NCI-H2196 treated with DMSO at 0.1 percent for 48 hours (cell line): ENCODE measurements around the gene RAB36.
A peak's percentile ranks its signal among the peaks of the same experiment; 100 is the strongest.

Experiments
- DNase-seq: peaks from one replicate; lab custom pipeline; 2025; ENCODE audit not compliant: unreplicated experiment; lab: John Stamatoyannopoulos, UW

The RAB36 gene

DNA sequence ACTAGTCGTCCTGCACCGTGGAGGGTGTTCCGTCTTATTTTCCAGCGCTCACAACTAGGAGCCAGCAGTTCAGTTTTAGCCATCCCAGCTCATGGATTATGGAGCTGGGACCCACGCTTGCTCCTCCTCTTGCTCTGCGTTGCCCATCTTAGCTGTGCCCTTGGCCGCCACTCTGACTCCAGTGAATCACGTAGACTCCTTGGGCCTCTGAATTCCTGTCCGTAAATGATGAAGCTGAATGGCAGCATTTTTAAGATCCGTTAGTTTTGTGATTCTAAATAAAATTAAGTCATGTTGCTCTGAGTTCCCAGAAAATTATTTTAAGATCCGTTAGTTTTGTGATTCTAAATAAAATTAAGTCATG is 58.8 kb downstream of the RAB36 start:
- no peak for DNase-seq

DNA sequence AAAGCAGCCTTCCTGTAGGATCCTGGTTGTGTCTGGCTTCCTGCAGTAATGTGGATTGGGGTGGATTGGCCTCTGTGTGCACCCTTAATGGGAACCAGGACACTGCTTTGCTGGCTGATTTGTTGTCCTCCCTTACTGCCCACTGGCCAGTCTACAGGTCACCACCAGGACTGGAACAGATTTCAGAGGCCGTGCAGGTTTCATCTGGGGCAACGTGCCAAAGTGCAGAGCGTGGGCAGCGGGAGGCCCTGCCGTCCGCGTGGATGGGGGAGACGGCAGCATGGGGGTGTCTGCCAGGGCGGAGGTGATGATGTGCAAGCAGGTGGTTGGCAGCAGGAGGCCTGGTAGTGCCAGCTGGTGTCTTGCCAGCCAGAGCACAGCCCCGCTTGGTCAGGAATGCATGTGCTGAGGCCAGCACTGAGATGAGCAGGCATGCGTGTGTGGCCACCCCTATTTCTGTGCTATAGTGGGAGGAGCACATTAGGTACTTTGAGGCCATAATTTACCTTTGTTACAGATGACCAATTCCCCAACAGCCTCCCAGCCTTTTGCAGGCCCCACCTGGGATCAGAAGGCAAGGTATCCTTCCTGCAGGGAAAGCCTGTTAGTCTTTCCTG is 59.4 kb downstream of the RAB36 start:
- DNase-seq, result peak; percentile 60

DNA sequence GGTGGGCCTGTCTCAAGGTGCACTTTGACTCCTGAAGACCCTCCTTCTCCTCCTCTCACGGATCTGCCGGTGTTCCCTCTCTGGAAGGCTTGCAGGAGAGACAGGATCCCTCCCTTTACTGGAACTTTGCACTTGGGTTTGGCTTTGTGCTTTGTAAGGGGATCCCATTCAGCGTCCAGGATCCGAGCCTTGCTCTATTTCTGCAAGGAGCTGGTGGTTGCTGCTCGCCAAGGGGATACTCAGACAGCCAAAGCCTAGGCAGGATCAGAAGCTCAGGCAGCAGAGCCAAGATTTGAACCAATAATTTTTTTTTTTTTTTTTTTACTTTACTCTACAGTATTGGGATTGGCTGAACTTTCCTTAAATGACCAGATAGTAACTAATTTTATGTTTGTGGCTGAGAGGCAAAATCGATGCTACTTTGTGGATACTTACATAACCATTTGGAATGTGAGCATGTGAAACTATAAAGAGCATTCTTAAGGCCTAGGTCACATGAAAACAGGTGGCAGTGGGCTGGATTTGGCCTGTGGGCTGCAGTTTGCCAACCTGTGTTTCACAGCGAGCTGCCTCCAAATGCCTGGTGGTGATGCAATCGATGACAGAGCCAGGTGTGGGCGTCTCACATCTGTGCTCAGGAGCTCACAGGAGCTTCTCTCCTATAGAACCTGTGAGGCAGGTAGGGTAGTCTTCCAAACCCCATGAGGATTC is 60.2 kb downstream of the RAB36 start:
- no peak for DNase-seq

DNA sequence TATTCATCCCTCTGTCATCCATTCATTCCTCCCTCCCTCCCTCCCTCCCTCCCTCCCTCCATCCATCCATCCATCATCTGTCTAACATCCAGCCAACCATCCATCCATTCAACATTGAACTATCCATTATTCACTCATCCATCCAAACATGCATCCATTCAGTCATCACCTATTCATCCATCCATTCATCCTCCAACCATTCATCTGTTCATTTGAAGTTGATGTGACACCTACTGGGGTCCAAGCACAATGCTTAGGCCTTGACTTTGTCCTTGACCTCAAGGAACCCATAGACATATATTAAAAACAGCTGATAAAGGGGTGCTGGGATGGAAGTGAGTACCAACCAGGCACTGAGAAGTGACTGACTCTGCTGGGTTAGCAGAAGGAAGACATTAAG is 61.6 kb downstream of the RAB36 start:
- no peak for DNase-seq

DNA sequence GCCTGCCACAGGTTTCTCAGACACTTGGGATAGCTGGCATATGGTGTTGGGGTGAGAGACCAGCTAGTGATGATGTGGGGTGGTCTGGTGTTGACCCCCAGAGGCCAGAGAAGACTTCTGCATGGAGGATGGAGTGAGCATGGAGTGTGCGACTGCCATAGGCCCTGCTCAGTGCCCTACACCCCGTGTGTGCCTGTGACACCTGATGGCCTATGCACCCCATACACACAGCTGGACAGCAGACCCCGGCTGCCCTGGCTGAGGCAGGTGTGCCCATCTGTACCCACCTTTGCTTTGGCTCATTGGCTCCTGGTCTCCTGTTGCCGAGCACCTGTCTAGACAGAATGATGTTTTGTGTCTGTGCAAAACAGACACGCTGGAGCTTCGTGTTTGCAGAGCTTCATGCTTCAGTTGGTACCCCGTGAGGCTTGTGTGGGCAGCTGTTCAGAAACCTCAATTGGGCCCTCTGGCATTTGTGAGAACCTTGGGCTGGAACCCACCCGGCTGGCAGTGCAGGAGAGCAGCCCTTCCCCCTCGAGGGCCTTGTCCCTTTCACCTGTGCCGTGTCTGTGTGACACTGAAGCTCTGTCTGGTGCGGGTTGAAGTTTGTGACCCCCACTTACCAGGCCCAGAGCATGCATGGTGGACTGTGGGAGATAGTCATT is 62.6 kb downstream of the RAB36 start:
- DNase-seq, result no peak

DNA sequence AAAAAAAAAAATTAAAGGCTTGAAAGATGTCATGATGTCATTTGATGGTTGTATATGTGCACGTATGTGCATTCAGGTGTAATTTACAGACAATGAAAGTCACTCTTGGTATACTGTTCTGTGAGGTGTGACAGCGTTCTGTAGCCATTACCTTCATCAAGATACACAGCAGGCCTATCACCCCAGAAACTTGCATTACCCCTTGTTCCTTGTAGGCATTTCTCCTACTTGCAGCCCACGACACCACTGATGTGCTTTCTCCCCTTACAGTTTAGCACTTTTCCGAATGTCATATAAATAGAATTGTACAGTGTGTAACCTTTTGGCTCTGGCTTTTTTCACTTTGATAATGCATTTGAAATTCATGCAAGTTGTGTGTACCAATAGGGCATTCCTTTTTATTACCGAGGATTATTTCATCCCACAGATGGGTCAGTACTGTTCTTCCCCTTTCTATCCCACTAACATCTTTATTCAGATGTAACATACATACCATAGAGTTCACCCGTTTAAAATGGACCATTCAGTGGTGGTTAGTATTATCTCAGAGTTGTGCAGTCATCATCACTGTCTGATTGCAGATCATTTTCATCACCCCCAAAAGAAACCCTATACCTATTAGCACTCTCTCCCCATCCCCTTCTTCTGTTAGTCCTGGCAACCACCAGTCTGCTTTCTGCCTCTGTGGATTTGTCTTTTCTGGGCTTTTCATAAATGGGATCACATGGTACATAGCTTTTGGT is 65.3 kb downstream of the RAB36 start:
- no peak for DNase-seq

DNA sequence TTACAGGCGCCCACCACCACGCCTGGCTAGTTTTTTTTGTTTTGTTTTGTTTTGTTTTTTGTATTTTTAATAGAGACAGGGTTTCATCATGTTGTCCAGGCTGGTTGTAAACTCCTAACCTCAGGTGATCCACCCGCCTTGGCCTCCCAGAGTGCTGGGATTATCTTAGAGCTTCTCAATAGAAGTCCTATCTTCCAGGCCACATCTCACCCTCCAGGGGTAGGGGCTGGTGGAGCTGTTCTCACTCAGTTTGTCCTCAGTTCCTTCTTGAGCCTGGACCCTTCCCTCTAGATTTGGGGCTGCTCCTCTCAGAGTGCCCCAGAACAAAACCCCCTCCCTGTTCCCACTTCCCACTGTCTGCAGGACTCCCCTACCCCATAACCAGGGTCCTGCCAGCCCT is 66.3 kb downstream of the RAB36 start:
- no peak for DNase-seq

DNA sequence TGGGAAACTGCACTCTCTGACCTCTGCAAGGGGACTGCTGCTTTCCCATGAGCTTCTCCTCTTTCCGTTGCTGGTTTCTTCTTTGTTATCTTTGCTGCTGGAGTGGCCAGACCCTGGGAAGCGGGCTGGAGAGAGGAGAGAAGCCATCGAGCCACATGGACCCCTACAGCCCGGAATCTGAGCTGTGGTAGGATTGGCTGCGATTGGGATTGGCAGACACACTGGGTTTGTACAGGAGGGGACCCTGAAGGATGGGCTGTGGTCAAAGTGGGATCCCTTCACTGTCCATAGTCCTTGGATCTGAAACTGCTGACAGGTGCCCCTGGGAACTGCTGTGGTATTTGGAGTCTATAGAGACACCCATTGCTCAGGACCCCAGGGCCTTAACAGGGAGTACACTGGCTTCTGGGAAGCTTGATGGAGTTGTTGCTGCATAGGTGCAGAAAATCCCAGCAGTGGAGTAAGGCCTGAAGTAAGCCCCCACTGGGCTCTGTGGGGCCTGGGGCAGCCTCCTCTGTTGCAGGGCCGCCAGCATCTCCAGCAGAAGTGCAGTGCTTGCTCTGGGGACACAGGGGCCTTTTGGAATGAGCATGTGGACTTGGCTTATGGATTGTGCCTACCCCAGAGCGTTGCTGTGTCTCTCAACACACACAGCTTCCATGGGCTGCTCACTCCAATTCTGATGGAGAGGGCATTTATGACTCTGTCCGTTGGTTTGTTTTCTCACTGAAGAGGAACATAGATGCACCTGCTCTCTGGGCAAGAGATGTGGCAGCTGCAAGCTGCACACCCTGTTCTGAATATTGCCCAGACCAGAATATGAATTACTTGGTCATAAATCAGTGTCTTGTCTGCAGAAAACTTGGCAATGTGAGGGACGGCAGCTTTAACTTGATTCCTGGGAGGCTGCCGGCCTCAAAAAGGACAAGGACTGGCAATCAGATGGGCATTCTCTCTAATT is 67.1 kb downstream of the RAB36 start:
- DNase-seq, result no peak

DNA sequence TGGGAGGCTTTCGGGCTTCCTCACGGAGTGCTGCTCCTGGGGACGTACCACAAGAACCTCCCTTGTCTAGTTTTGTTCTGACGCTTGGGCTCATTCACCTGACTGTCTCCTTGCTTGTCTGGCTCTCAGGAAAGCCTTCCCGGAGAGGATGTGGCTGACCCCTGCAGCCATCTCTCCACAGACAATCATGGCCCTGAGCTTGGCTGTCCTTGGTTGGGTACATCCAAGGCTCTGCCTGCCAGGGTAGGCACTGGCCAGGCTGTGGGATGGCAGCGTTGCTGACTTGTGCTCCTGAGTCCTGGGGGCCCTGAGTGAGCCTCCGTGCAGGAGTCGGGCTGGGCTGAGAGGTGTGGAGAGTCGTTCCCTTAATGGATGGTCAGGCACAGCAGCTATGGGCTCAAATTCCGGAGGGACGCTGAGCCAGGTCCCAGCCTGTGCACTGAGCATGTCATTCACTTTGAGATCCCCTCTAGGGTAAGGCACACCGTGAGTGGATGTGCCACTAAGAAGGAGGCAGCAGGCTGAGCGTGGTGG is 67.8 kb downstream of the RAB36 start:
- no peak for DNase-seq

DNA sequence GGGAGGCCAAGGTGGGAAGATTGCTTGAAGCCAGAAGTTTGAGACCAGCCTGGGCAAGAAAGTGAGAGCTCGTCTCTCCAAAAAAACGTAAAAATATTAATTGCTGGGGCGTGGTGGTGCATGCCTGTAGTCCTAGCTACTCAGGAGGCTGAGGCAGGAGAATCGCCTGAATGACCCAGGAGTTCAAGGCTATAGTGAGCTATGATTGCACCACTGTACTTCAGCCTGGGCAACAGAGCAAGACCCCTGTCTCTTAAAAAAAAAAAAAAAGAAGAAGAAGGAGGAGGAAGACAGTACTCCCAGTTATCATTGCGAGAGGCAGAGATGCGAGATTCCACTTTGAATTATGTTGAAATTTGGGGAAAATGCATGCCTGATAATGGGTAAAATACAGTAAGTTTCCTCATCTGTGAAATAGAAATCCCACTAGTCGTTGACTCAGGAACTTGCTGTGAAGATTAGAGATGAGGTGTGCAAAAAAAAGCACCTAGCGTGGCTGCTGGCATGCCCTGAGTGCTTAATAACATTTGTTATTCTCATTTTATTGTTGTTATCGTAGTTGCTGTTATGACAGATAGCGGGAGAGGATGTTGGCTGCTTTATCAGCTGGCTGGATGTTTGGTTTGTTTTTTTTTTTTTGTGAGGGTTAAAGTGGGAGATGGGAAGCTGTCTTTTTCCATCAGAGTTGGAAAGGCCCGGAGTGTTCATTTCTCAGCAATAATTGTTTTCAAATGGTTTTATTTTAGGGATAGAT is 68.5 kb downstream of the RAB36 start:
- DNase-seq, result no peak
